ENCODE measurements around the gene TANC1.

TANC1 gene

DNA sequence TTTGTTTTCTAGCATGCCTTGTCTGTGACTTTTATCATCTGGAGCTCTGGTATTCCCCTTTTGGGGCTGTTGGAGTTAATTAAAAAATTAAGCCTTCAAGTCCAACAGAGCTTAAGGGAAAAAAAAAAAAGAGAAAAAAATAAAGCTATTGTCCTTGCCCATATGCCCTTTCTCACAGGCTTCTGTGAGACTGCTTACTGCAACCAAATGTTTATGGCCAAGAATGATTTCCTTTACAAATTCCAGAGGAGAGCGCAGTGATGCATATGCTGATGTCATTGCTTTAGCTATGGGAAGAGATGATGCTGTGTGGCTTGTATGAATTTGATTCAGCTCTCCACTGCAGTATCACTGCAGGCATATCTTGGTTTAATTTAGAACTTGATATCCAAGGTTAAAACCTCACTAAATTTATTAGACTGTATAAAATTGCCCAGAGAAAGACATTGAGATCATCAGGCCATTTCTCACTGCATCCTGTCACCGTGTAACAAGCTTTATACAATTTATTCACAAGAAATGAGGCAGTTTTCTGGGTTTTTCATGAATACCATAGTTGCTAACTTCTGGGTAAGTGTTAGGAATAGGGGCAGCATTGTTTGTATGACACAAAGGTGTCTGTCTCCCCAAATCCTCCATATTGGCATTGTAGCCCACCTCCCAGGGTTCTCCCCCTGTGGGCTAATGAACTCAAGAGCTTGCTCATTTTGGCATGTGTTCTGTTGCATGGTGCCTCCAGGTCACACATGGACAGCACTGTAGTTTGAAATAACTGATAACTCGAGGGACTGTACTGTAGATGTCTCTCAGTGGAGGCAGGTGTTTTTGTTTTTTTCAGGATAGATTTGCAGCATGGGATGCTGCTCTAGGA, 85.0 kb downstream of the TANC1 start:
- DNase-seq (ENCODE audit: low read depth in 2 of 3, low spot score in 1 of 3): no peak

DNA sequence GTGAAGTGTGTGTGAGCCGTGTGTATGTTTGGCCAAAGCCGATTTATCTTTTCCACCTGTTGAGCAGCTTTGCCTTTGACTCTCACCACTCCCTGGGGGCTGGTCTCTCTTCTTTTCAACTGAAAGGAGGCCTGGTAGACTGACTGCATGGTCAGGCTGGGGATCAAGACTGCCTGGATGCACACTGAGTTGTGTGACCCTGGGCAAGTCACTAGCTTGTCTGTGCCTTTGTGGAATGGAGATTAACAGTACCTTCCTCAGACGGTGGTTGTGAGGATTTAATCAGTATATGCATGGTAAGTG, 85.5 kb downstream of the TANC1 start:
- DNase-seq (ENCODE audit: low read depth in 2 of 3, low spot score in 1 of 3): no peak

DNA sequence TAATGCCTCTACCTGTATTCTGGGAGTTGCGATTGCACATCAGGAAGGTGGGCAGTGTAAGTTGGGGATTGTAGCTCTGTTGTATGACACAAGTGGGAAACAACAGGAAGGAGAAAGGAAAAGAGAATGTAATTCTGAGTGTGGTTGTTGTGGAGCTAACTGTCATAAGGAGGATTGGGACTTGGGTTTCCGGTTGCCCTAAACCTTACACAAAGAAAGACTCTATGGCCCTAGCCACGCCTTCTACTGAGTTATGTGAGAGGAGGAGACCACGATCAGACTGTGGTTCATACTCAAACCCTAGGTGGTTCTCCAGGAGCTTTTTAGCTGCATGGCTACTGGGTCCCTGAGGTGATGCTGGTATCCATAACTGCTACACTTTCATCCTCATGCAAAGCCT, 86.5 kb downstream of the TANC1 start:
- DNase-seq (ENCODE audit: low read depth in 2 of 3, low spot score in 1 of 3): no peak

DNA sequence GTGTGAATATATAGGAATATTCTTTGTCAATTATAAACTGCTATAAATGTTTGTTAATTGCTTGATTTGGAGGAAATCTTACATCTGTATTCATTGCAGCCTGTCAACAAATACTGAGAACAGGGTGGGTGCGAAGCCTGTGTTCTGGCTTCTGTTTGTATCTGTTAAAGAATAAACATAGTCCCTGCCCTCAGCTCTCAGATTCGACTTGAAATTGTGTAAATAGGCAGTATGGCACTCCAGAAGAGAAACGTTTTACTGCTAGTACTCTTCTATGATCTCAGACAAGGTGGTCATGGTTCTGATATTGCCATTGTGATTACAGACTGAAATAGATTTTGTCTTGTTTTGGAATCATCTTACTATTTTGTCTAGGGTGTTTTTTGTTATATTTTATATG, 92.1 kb downstream of the TANC1 start:
- DNase-seq (ENCODE audit: low read depth in 2 of 3, low spot score in 1 of 3): no peak

DNA sequence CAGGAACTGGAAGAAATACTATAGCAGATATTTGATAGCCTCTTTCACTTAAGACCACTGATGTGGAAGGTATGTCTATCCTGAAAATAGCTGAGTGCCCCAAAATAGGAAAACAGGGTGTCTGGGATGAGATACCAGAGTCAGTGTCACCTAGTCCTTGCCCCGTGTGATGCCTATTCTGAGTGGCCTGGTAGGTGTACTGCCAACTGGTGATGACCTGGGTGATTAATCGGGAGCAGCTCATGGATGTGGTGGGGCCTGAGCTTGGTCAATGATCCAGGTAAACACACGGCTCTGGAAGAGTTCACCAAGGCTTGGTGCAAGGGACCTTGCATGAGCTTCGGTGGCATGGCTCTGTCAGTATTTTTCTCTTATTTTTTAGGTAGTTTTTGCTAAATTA, 95.2 kb downstream of the TANC1 start:
- DNase-seq (ENCODE audit: low read depth in 2 of 3, low spot score in 1 of 3): no peak

DNA sequence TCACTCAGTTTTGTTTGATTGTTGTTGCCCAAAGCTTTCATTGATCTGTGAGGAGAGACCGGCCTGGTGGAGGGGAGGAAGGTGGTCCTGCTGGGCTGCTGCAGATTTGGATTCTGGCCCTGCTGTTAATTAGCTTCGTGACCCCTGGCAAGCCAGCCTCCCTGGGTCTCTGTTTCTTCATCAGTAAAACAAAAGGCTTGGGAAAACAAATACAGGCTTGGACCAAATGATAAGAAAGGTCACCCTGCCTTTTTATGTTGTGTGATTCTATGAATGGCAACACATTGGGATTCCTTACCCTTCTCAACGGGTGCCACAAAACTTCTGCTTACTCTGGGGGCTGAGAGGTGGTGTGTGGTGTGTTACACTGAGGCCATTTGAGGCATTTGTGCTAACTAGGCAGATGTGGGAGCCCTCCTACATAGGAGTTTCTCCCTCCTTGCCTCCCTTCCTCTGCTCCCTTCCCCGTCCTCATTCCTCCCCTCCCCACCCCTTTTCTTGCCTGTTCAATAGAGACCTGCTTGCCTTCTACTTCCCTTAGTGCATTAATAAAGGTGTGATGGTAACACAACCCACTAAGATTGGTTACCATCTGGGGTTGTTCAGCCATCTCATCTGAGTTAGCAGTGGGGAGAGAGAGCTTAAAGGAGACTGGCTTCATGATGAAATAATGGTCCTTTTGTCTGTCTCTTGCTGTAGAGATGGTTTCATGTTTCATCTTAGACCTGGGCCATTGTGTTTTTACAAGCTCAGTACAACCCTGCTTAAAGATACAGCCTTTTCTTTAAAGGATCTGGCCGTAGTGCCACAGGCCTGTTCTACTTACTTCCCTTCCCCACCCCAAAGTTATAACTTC, 96.2 kb downstream of the TANC1 start:
- DNase-seq (ENCODE audit: low read depth in 2 of 3, low spot score in 1 of 3): no peak

DNA sequence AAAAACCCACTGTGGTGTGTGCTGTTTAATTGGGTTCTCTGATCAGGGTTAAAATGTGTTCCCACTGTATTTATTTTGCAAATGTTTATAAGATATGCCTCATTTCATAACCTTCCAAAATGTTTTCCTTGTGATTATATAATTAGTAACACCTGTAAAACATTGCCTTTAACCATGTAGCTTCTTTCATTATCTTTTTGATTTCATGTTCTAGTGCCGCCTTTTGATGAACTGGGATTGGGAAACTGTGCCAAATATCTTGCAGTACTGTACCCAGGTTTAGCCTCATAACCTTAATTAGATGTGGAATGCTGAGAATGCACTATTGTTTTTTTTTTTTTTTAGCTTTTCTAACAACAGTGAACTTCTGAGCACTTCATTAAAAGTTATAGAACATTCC, 96.9 kb downstream of the TANC1 start:
- DNase-seq (ENCODE audit: low read depth in 2 of 3, low spot score in 1 of 3): no peak

DNA sequence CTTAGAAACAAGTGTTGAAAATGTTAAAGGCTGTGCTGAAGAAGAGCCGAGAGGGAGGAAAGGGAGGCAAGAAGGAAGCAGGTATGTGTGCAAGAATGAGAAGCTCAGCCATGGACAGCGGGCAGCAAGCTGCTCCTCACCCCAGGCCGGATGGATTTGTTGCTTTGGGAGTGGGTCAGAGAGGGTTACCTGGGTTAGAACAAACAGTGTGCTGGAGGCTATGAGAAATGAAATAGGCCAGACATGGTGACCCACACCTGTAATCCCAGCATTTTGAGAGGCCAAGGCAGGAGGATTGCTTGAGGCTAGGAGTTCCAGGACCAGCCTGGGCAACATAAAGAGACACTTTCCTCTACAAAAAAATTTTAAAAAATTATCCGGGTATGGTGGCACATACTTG, 97.5 kb downstream of the TANC1 start:
- no peak for DNase-seq (ENCODE audit: low read depth in 2 of 3, low spot score in 1 of 3)

DNA sequence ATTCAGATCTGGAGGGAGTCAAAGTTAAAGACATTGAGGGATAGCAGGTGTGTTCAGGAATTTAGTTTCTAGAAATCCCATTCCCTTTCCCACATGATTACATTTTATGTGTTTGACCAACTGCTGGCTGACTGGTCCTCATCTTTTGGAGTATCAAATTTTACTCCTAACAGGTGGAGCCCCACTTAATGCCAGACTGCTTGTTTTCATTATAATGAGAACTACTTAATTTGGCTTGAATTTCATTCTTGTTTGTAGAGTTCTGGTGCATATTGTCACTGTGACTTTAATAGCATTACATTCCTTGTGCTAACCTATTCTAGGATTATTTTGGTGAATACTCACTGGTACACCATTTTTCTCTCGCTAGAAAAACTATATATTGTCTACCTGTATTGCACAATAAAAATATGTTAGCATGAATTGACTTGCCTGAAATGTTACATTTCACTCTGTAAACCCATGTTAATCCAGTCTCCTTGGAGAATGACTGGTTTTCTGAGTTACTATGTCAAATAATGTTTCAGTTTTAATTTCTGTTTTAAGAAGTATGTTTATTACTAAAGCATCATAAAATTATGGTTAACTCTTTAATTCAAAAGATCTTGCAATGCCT, 98.2 kb downstream of the TANC1 start:
- no peak for DNase-seq (ENCODE audit: low read depth in 2 of 3, low spot score in 1 of 3)

DNA sequence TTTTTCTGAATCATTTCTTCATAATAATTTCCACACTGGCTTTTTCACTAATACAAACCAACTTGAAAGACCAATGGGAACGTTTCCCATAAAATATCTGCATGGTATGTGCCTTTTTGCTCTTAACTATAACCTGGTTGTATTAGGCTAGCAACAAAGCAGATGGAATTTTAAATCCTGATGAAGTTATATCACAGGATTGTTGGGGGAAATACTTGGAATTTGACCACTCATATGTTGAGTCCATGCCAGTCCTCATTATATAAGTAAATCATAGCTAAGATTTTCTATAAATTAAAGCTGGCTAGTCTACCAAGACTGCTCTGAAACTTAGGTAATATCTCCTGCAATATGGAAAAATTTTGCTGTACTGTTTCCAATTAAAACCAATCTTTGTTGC, 99.5 kb downstream of the TANC1 start:
- DNase-seq (ENCODE audit: low read depth in 2 of 3, low spot score in 1 of 3): no peak

DNA sequence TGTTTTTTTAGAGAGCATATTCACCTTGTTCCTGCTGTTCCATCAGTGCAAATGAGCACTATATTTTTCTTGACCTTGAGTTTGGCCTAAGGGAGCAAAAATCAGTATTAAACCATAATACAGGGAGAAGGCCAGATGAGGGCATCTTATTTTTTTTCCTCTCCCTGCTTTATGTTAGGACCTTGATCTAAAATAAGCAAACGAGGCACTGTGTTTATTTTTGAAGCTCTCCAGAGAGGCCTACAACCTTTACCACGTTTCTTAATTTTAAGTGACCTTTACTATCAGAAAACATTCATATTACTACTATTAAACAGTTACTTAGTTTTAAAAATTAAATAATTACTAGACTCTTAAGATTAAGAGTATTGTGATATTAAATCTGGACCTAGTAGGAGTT, 100.8 kb downstream of the TANC1 start:
- no peak for DNase-seq (ENCODE audit: low read depth in 2 of 3, low spot score in 1 of 3)

DNA sequence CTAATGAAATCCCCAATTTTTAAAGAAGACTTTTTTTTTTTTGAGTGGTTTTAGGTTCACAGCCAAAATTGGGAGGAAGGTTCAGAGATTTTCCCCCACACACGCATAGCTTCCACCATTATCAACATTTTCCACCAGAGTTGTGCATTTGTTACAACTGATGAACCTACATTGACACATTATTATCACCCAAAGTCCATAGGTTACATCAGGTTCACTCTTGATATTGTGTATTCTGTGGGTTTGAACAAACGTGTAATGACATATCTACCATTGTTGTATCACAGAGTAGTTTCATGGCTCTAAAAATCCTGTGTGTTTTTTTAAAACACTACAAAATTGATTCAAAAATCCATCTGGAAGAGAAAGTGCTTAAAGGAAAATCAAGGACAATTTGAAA, 101.8 kb downstream of the TANC1 start:
- no peak for DNase-seq (ENCODE audit: low read depth in 2 of 3, low spot score in 1 of 3)

DNA sequence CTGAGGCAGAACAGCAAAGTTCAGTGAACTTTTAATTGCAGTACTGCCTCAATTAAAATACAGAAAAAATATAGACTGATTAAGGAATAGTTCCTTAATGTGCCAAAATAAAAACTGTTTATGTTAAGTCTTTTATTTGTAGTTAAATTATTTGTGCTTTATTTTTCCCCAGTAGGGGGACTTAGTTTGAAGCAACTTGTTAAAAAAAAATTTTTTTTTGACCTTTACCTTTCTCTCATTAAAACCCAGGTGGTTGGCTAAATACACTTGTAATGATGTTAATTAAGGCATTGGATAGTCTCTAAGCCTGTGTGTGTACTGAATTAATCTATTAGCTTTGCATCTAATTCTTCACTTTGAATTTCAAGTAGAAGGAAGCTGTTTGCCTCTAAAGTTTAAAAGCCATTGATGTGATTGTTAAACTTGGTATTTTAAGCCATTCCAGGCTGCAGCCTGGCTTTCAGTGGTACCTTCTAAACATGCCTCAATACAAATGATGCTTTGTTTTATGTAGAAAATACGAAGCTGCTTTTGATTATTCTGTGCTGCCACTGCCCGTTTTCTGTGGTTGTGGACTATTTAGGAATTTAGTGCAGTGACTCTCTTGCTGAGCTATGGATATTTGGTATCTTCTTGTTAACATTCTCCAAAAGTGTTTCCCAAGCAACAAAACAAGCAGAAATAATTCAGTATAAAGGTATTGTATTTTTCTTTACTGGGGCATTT, 102.9 kb downstream of the TANC1 start:
- no peak for DNase-seq (ENCODE audit: low read depth in 2 of 3, low spot score in 1 of 3)

DNA sequence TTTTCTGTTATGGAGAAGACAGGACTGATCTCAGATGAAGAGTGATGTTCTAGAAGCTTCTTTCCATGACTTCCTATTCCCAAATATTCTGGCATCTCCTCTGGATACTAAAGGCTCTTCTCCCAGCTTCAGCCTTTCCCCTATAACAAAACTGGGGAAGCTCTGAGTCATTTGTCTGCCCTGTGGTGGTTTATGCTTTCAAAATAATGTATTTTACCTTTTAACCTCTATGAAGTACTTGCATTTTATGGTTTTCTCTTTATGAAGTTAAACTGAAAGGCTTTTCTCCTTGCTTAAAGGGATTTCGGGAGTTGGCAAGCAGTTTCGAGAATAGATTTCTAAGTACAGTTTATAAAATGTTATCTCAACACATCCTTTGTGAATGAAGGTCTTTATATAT, 104.4 kb downstream of the TANC1 start:
- no peak for DNase-seq (ENCODE audit: low read depth in 2 of 3, low spot score in 1 of 3)

DNA sequence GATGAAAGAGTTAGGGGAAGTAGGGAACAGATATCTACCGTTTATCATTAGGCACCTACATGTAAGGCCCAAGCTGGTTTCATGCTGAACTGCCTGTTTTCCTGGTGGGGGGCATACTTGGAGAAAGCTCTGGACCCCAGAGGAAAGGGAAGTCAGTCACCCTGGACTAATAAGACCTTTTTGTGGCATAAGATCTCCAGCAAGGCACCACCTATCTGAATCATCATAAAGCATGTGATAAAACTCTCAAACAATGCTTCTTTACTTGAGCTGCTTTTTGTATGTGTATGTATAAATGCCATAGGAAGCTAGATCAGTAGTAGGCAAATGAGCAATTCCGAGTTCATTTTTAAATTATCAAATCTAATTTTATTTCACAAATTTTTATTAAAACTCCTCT, 104.8 kb downstream of the TANC1 start:
- no peak for DNase-seq (ENCODE audit: low read depth in 2 of 3, low spot score in 1 of 3)

DNA sequence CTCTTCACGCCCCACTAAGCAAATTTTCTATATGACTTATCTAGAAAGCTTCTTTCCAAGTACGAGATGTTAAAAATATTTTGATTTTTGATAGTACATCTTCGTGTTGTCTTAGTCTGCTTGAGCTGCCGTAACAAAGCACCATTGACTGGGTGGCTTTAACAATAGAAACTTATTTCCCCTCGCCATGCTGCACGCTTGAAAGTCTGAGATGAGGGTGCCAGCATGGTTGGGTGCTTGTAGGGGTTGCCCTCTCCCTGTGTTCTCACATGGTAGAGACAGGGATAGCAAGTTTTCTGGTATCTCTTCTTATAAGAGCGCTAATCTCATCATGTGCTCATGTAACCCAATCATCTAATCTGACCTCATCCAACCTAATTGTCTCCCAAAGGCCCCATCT, 106.2 kb downstream of the TANC1 start:
- DNase-seq (ENCODE audit: low read depth in 2 of 3, low spot score in 1 of 3): no peak

DNA sequence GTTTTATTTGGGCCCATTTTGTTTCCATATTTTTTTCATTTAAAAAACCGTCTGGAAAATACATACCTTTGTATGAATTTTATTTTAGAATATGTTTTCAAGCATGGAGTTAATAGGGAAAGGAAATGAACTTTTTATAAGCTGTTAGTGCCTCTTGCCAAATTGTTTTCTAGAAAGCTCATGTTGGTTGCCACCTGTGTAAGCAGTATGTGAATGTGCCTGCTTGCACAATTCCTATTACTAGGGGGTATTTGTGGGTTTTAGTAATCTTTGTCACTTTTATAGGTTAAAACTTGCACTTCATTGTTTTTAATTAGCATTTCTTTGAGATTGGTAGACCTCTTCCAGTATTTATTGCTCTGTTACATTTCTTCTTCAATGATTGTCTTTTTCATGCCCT, 107.3 kb downstream of the TANC1 start:
- DNase-seq (ENCODE audit: low read depth in 2 of 3, low spot score in 1 of 3): no peak

DNA sequence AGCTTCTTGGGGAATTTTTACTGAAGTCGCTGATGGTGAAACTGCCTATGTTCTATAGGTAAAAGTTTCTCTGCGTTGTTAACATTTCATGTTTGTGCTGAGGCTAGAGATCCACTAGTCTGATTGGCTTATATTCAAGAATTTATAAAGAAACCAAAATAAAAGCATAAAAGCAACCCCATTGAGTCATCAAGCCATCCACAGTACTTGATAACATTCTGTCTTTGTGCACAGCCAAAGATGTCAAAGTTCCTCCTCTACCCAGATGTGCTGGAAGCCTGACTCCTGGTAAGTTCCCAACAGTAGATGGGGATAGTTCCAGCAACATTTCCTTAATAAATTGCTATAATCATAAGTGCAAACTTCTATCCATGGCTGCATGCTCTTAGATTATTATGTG, 107.8 kb downstream of the TANC1 start:
- DNase-seq (ENCODE audit: low read depth in 2 of 3, low spot score in 1 of 3): no peak

DNA sequence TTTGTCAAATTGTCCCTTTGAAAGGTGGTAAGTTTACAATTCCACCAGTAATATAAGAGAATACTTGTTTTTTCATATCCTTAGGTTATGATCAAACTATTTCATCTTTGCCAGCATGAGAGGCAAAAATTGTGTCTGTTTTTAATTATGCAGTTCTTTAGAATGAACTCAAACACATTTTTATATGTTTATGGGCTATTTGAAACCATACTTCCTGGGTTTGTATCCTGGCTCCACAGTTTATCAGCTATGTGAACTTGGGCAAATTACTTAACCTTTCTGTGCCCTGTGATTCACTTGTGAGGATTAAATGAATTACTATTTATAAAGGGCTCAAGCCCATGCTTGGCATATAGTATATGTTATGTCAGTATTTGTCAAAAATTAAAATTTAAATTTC, 109.4 kb downstream of the TANC1 start:
- DNase-seq (ENCODE audit: low read depth in 2 of 3, low spot score in 1 of 3): no peak

DNA sequence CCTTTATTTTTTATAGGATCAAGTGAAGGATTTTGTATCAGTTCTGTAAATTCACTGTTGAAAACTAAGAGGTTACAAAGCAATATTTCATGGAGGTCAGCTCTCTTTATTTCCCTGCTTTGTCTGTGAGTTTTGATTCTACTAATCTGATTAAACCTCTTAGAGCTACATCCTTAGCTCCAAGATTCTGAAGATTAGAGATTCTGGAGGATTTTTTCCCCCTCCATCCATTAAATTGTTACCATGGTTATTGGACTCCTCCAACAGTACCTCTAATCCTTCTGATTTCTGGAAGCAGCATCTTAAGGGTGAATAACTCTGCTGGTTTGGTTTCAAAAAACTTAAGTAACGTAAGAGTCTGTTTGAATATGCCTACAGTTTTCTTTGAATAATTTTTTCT, 110.0 kb downstream of the TANC1 start:
- no peak for DNase-seq (ENCODE audit: low read depth in 2 of 3, low spot score in 1 of 3)

DNA sequence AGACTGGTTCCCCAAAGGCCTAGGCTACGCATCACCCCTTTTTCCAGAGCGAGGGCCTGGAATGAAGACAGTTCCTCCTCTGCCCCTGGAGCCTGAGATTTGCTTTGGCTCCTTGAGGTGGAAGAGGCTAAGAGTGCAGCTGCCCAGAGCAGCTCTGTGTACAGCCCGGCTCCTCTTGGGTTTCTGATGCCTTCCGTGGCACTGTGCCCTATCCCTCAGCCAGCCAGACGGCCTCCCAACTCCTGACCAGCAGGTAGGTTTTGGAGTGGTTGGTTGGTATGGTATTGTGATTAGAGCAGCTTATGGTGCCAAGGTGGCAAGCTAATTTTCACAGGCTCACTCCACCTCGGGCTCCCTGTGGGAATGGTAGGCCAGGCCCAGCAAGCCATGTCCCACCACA, 112.2 kb downstream of the TANC1 start:
- no peak for DNase-seq (ENCODE audit: low read depth in 2 of 3, low spot score in 1 of 3)

DNA sequence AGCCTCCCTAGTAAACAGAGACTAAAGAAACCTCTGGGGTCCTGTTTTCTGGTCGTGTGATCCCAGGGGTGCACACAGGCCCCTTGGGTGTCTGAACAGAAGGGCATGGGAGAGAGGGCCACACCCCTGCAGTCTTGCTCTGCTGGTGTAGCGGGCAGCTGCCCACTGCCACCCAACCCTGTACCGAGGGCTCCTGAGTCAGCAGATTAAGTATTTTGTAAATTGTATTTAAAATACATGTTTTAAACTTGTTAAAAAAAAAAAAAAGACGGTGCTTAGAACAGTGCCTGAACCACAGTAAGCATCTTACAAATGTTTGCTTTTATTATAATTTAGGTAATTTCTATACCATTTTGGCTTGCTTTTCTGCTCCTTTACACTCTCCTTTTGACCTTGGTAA, 113.7 kb downstream of the TANC1 start:
- DNase-seq (ENCODE audit: low read depth in 2 of 3, low spot score in 1 of 3): no peak

All from stimulated activated CD4-positive, alpha-beta T cell treated with anti-CD3 and anti-CD28 coated beads, Interleukin-12 subunit alpha, Interleukin-12 subunit beta, amount 100 ng/mL, for 48 hours (primary cell).